ENCODE data around the gene CLK4. TPM values are rescaled to one million over a fixed set of nuclear protein-coding genes. Genes with fewer than 3 reads are reported as not detected.

CLK4 gene
- total and polyA plus RNA-seq, 12 donors = 7.3 to 57.0 (median 29.0) TPM

DNA sequence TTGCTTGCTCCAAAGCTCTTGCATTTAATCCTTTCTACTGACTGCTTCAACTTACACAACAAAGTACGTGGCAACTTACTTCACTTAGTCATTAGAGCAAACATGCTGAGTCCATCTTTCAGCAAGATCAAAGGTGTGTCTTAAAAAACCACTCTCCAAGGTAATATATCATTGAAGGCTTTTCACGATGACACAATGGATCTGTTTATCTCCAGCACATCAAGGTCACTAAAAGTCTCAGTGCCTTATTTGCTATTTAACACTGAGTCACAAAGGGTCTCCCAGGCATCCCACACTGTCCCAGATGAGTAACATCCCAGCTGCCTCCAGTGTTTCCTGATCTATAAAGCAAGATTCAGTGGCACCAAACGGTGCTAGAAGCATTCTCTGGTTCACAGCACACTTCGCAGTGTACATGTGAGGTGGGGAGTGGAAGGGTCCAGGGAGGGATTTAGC is 3.7 kb upstream of the CLK4 start:
- H3K36me3 ChIP-seq (replicated peaks in 1 of 2) = no peaks in the 10 kb centered on the region

DNA sequence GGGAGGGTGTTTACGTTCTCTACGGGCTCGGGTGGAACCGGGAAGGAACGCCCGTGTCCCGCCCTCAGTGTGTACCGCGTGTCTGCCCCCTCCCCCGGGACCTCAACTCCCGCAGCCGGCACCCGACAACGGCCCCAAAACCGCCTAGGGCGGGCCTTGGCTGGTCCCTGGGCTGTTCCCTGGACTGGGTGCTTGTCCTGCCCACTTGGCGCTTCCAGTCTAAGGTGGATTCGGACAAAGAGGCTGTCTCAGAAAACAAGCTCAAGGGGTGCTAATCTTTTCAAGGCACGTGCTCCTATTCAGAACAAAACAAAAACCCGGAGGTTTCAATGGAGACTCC is 379 bp upstream of the CLK4 start:
- TF ChIP-seq POLR2A (IDR thresholded peaks at IDR 0.05) = no peak
- TF ChIP-seq, protein P1, sequence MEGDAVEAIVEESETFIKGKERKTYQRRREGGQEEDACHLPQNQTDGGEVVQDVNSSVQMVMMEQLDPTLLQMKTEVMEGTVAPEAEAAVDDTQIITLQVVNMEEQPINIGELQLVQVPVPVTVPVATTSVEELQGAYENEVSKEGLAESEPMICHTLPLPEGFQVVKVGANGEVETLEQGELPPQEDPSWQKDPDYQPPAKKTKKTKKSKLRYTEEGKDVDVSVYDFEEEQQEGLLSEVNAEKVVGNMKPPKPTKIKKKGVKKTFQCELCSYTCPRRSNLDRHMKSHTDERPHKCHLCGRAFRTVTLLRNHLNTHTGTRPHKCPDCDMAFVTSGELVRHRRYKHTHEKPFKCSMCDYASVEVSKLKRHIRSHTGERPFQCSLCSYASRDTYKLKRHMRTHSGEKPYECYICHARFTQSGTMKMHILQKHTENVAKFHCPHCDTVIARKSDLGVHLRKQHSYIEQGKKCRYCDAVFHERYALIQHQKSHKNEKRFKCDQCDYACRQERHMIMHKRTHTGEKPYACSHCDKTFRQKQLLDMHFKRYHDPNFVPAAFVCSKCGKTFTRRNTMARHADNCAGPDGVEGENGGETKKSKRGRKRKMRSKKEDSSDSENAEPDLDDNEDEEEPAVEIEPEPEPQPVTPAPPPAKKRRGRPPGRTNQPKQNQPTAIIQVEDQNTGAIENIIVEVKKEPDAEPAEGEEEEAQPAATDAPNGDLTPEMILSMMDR (IDR thresholded peaks at IDR 0.05) = no peak
- H3K36me3 ChIP-seq (replicated peaks in 1 of 2) = peaks cover 0 to 11% of the 10 kb centered on the region in 2 donors
- intact Hi-C loops (cut with DNase I) = no loop called here
- DNase-seq = no peak
- no peaks in the 10 kb centered on the region for H3K9me3 ChIP-seq (replicated peaks in 1 of 3)
- WGBS, 4 donors = 3 to 12% (median 8%) methylated on average over 7 to 20 of the region's 20 CpGs
- no peaks in the 10 kb centered on the region for H3K27me3 ChIP-seq
- H3K4me1 ChIP-seq (replicated peaks in 1 of 2) = peaks cover 12 to 31% of the 10 kb centered on the region in 2 donors
- peak overlapping the region in 3 of 5 donors; percentile 97 to 99 (median 98) for H3K27ac ChIP-seq
- peak overlapping the region in 2 of 4 donors; percentile 92 to 94 for H3K4me3 ChIP-seq

More for the DNA sequence above, 3.7 kb upstream of the CLK4 start:
- H3K9me3 ChIP-seq (replicated peaks in 1 of 3) = no peaks in the 10 kb centered on the region
- 19 to 35% (median 29%) methylated on average over 4 of the region's 4 CpGs for WGBS, 4 donors
- intact Hi-C loops (cut with DNase I) = no loop called here
- H3K4me1 ChIP-seq (replicated peaks in 1 of 2) = no peaks in the 10 kb centered on the region
- no peak overlapping the region for H3K4me3 ChIP-seq
- TF ChIP-seq, protein P1 (IDR thresholded peaks at IDR 0.05) = no peak
- TF ChIP-seq POLR2A (IDR thresholded peaks at IDR 0.05) = no peak
- H3K27me3 ChIP-seq = no peaks in the 10 kb centered on the region
- DNase-seq = peak in 2 of 7 donors; percentile 16 to 21
- peak overlapping the region in 1 of 5 donors; percentile 4 for H3K27ac ChIP-seq

DNA sequence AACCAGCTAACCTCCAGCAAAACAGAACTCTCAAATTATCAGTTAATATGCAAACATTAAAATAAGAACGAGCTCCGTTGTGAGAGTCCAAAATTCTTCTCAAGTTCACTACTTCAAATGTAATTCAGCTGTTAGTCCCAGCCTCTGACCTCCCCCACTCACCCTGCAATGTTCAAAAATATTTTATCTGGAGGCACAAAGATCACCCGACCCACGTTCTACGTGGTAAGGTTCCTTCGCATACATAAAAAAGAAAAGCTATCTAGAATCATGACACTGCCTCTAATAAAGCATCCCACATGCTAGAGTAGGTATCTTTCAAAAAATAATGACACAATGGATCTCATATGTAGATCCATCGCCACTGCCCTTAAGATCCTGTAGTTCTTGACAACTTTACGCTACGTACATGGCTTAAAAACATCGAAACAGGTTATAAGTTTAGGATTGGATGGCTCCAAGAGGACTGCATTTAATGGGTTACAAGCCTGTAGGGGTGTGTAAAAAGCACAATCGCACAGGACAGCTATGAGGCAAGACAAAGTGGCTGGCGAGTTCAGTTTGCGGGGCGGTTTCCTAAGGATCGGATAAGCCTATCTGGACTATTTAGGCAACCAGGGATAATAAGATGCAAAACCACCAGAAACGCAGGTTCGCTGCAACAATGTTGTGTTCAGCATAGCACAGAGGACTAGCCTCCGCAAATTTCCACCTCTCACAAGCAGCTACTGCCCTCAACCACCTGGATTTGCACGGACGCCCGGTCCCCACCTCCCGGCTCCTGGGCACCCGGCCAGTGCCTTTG is 969 bp downstream of the CLK4 start:
- intact Hi-C loops (cut with DNase I) = no loop called here
- TF ChIP-seq, protein P1 (IDR thresholded peaks at IDR 0.05) = no peak
- TF ChIP-seq POLR2A (IDR thresholded peaks at IDR 0.05) = no peak
- H3K4me3 ChIP-seq = peak overlapping the region; percentile 64 to 99 (median 93)
- 0 to 1% (median 1%) methylated on average over 21 to 23 of the region's 23 CpGs for WGBS, 4 donors
- peak in 1 of 7 donors; percentile 56 for DNase-seq
- H3K9me3 ChIP-seq (replicated peaks in 1 of 3) = no peaks in the 10 kb centered on the region
- peaks cover 12 to 31% of the 10 kb centered on the region in 2 donors for H3K4me1 ChIP-seq (replicated peaks in 1 of 2)
- H3K27me3 ChIP-seq = no peaks in the 10 kb centered on the region
- H3K27ac ChIP-seq = peak overlapping the region; percentile 86 to 99 (median 97)
- H3K36me3 ChIP-seq (replicated peaks in 1 of 2) = peaks cover 0 to 24% of the 10 kb centered on the region in 2 donors

DNA sequence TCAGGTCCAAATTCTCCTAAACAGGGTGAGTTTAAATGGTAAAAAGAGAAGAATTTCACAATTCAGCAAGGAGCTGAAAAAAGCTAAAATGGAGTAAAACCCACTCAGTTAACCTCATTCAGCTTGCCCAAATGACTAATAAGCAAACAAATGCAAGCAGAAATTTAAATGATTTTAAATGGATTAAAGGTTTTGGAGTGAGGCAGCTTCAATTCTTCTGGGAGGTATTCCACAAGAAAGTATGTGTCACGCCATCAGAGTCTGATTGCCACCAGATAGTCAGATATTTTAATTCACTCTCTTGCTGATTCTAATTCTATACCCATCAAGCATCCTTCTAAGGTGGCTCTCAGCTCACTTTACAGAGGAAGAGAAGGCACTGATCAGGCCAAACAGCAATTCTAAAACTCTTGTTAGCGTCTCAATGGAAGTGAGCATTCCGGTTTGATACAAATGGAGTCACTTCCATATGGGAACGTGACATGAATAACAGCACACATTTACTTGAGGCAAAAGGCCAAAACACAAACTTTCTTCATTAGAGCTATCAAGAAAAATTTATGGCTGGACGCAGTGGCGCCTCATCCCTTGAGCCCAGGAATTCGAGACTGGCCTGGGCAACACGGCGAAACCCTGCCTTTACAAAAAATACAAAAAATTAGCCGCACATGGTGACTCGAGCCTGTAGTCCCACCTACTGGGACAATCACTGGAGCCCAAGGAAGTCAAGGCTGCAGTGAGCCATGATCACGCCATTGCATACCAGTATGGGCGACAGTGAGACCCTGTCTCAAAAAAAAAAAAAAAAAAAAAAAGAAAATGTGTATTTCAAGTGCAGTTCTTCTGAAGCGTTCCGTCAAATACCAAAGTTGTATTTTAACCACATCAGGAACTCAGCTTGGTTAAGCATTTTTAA is 2.0 kb downstream of the CLK4 start:
- Histone ChIP-seq H3K9me3 (replicated peaks in 1 of 3) (no peaks in the 10 kb centered on the region), H3K36me3 (replicated peaks in 1 of 2) (peaks cover 0 to 30% of the 10 kb centered on the region in 2 donors), H3K4me3 (peak overlapping the region in 1 of 4 donors; percentile 94), H3K4me1 (replicated peaks in 1 of 2) (peaks cover 12 to 31% of the 10 kb centered on the region in 2 donors), H3K27ac (peak overlapping the region in 1 of 5 donors; percentile 97), H3K27me3 (no peaks in the 10 kb centered on the region)
- no peak for DNase-seq
- whole genome bisulfite sequencing, 4 donors = 18 to 41% (median 24%) methylated on average over 15 of the region's 15 CpGs
- intact Hi-C loops (cut with DNase I) = no loop called here
- TF ChIP-seq POLR2A (IDR thresholded peaks at IDR 0.05) = no peak
- TF ChIP-seq, protein P1 (IDR thresholded peaks at IDR 0.05) = no peak
